IPS DF 6.9 (cell line): ENCODE results near the gene TMEM176A.

ENCODE experiments used
- DNase-seq: peaks from one replicate; pipeline ENCODE4 v3.0.0-alpha.2; 2013; ENCODE audit warnings: low read depth, low spot score
- H3K27ac ChIP-seq: one replicate; pipeline ENCODE4 v1.5.1; 2013; ENCODE audit warnings: low read length, control low read depth
- H3K27me3 ChIP-seq: 2 replicates; pipeline ENCODE4 v1.6.1; 2013; ENCODE audit warnings: mild to moderate bottlenecking, low read length; ENCODE audit not compliant: control insufficient read depth, insufficient read depth
- H3K36me3 ChIP-seq: 2 replicates; pipeline ENCODE4 v1.6.1; 2013; ENCODE audit warnings: low read length; ENCODE audit not compliant: control insufficient read depth, insufficient read depth
- H3K4me1 ChIP-seq: 2 replicates; pipeline ENCODE4 v1.6.1; 2013; ENCODE audit warnings: low read length; ENCODE audit not compliant: control insufficient read depth, insufficient read depth
- H3K4me3 ChIP-seq: 2 replicates; pipeline ENCODE4 v1.5.1; 2013; ENCODE audit warnings: mild to moderate bottlenecking, low read length
- H3K9me3 ChIP-seq: 2 replicates; pipeline ENCODE4 v1.6.1; 2013; ENCODE audit warnings: low read length, inconsistent platforms; ENCODE audit not compliant: control insufficient read depth, insufficient read depth
- WGBS: extraction: QIAGEN DNeasy Blood & Tissue Kit; methylation state at CpG from one replicate; pipeline ENCODE4 v1.1.7; 2013; ENCODE audit warnings: mixed read lengths, missing lambda C conversion rate; ENCODE audit not compliant: insufficient read length, insufficient coverage; 5-methylcytosine and 5-hydroxymethylcytosine counted together

The TMEM176A gene

GRCh38 chr7:150850273-150850672, 49.7 kb downstream of the TMEM176A start:
- Histone ChIP-seq H3K27me3 (no peaks in the 10 kb centered on the region), H3K9me3 (no peaks in the 10 kb centered on the region), H3K27ac (no peak overlapping the region), H3K4me3 (no peak overlapping the region), H3K36me3 (no peaks in the 10 kb centered on the region), H3K4me1 (peaks cover 1% of the 10 kb centered on the region; the same call in 1 of the 2 replicates)
- no peak for DNase-seq
- no CpG with 5 or more reads among the region's 5 CpGs for WGBS

GRCh38 chr7:150851492-150852370, 51.2 kb downstream of the TMEM176A start:
- no CpG with 5 or more reads among the region's 19 CpGs for WGBS
- Histone ChIP-seq H3K4me1 (0 out of 2 replicates have a peak, but pooled peaks cover 1% of the 10 kb centered on the region), H3K4me3 (no peak overlapping the region), H3K9me3 (no peaks in the 10 kb centered on the region), H3K27ac (no peak overlapping the region), H3K36me3 (no peaks in the 10 kb centered on the region), H3K27me3 (no peaks in the 10 kb centered on the region)
- DNase-seq = no peak

DNA sequence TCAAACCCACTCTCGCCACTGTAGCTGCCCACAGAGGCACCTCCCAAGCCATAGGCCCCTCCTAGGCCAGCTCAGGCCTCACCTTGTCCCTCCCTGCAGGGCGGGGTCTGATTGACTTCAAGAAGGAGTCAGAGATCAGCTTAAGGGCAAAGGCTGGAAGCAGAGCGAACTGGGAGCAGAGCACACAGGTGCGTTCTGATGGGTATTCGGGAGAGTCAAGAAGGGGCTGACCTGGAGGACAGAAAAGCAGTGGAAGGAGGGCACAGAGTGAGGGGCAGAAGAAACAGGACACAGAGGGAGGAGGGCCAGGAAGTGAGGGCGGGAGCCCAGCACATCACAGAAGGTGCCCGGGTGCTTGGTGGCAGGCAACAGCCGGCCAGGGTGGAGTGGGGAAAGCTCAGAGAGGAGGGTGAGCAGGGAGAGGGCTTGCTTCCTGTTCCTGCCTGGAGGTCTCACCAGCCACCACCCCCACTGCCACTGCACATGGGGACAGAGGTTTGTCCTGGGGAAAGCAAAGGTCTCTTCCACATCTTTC, 51.9 kb downstream of the TMEM176A start, which contains the start of gene AOC1:
AOC1 (plus strand) TSS at position 147 of the 535 bp plus-strand sequence. CDS start 3,954 bp downstream, outside the sequence.
- no peak within 1 kb of the TSS for H3K27ac ChIP-seq
- H3K9me3 ChIP-seq = no peaks in the 10 kb centered on the region
- no peak within 1 kb of the TSS for H3K4me3 ChIP-seq
- no peaks in the 10 kb centered on the region for H3K27me3 ChIP-seq
- no peak for DNase-seq
- WGBS = no CpG with 5 or more reads among the region's 8 CpGs
- 0 out of 2 replicates have a peak, but pooled peaks cover 1% of the 10 kb centered on the region for H3K4me1 ChIP-seq
- no peaks in the 10 kb centered on the region for H3K36me3 ChIP-seq

DNA sequence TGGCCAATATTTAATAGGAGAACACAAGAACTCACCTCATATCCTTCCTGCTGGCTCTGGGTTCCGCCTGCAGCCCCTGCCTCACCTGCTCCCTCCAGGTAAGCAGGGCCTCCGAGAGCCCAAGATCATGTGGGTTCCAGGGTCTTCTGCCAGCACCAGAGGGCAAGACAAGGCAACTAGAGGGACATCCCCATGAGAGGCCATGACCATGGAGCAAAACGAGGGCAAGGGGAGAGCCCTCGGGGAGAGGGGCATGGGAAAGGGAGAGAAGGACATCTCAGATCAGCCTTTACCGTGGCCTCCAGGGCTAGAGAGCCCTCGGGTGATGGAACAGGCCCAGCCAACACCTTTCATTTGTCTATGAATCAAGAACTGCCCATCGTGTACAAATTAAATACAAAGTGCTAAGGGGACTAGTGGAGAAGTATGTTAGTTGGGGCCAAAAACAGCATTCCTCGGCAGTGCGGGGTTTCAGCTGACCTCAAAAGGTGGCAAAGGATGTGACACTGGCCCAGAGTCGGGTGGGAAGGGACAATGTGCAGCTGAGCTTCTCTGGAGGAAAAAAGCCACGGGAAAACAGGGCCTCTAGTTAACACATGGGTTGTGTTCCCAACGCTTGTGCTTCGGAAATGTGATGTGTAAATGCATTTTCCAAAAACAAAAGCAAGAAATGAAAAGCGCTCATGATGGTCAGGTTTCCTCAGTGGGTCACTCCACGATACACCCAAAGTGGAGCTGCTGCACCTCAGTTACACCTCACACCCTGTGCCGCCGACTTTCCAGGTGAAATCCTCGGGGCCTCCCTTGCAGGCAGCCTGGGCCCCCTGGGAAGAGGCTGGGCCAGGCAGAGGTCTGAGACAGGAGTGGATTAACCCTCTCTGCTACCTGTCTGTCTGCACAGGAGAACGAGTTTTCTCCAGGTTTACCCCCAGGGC, 53.8 kb downstream of the TMEM176A start:
- no peak overlapping the region for H3K4me3 ChIP-seq
- no CpG with 5 or more reads among the region's 19 CpGs for WGBS
- H3K27me3 ChIP-seq = no peaks in the 10 kb centered on the region
- H3K4me1 ChIP-seq = 0 out of 2 replicates have a peak, but pooled peaks cover 1% of the 10 kb centered on the region
- no peak for DNase-seq
- no peak overlapping the region for H3K27ac ChIP-seq
- H3K36me3 ChIP-seq = no peaks in the 10 kb centered on the region
- no peaks in the 10 kb centered on the region for H3K9me3 ChIP-seq
